IPS-18a (cell line): ENCODE measurements around the gene CCDC6.

Source experiments
- H3K27ac ChIP-seq: one replicate; pipeline ENCODE4 v1.5.1; 2013; ENCODE audit warnings: low read length
- H3K27me3 ChIP-seq: one replicate; pipeline ENCODE4 v1.6.1; 2013; ENCODE audit warnings: mild to moderate bottlenecking, low read length; ENCODE audit not compliant: control insufficient read depth, insufficient read depth
- H3K36me3 ChIP-seq: one replicate; pipeline ENCODE4 v1.6.1; 2013; ENCODE audit warnings: low read depth, low read length; ENCODE audit not compliant: control insufficient read depth
- H3K4me1 ChIP-seq: one replicate; pipeline ENCODE4 v1.6.1; 2013; ENCODE audit warnings: low read depth, low read length; ENCODE audit not compliant: control insufficient read depth
- H3K4me3 ChIP-seq: one replicate; pipeline ENCODE4 v1.5.1; 2013; ENCODE audit warnings: low read length
- H3K9ac ChIP-seq: one replicate; pipeline ENCODE4 v1.6.1; 2013; ENCODE audit warnings: mild to moderate bottlenecking, low read length, moderate library complexity
- H3K9me3 ChIP-seq: one replicate; pipeline ENCODE4 v1.6.1; 2013; ENCODE audit warnings: low read depth, low read length; ENCODE audit not compliant: control insufficient read depth

Gene CCDC6

GRCh38 chr10:59820471-59820870 is 85.9 kb downstream of the CCDC6 start:
- H3K4me1 ChIP-seq = peaks cover 3% of the 10 kb centered on the region
- H3K4me3 ChIP-seq = no peak overlapping the region
- peaks cover 5% of the 10 kb centered on the region for H3K36me3 ChIP-seq
- H3K27ac ChIP-seq = no peak overlapping the region
- H3K9me3 ChIP-seq = no peaks in the 10 kb centered on the region
- no peaks in the 10 kb centered on the region for H3K27me3 ChIP-seq
- H3K9ac ChIP-seq = no peak overlapping the region

GRCh38 chr10:59819683-59820082 is 86.7 kb downstream of the CCDC6 start:
- H3K4me1 ChIP-seq = peaks cover 3% of the 10 kb centered on the region
- no peak overlapping the region for H3K9ac ChIP-seq
- H3K36me3 ChIP-seq = peaks cover 5% of the 10 kb centered on the region
- H3K9me3 ChIP-seq = no peaks in the 10 kb centered on the region
- no peak overlapping the region for H3K27ac ChIP-seq
- no peaks in the 10 kb centered on the region for H3K27me3 ChIP-seq
- H3K4me3 ChIP-seq = no peak overlapping the region

- Histone ChIP-seq H3K9me3 (no peaks in the 10 kb centered on the region), H3K36me3 (peaks cover 6% of the 10 kb centered on the region), H3K4me1 (peaks cover 3% of the 10 kb centered on the region)
These were observed 87.1 kb downstream of the CCDC6 start for GRCh38 chr10:59819265-59819664.

DNA sequence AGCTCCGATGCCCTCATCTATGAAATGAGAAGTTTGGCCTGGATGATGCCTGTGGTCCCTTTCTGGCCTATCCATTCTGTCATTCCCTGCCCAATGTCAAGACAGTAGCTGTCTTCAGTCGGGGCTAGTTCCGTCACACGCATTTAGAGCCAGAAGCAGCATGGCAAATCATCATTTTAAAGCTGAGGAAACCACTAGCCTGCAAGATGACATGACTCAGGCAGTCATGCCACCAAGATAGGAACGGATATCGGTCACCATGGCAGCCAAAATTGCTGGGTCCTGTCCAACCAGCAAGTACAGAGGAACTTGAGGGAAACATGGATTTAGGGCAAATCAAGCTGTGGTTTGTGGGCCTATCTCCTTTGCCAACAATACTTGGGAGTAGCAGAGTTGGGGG is 88.6 kb downstream of the CCDC6 start:
- no peak overlapping the region for H3K9ac ChIP-seq
- H3K27me3 ChIP-seq = no peaks in the 10 kb centered on the region
- H3K4me3 ChIP-seq = no peak overlapping the region
- H3K9me3 ChIP-seq = no peaks in the 10 kb centered on the region
- H3K4me1 ChIP-seq = peaks cover 3% of the 10 kb centered on the region
- H3K27ac ChIP-seq = no peak overlapping the region
- H3K36me3 ChIP-seq = peaks cover 20% of the 10 kb centered on the region

More at GRCh38 chr10:59819265-59819664, 87.1 kb downstream of the CCDC6 start:
- no peak overlapping the region for H3K4me3 ChIP-seq
- no peak overlapping the region for H3K27ac ChIP-seq
- H3K27me3 ChIP-seq = no peaks in the 10 kb centered on the region
- H3K9ac ChIP-seq = no peak overlapping the region

DNA sequence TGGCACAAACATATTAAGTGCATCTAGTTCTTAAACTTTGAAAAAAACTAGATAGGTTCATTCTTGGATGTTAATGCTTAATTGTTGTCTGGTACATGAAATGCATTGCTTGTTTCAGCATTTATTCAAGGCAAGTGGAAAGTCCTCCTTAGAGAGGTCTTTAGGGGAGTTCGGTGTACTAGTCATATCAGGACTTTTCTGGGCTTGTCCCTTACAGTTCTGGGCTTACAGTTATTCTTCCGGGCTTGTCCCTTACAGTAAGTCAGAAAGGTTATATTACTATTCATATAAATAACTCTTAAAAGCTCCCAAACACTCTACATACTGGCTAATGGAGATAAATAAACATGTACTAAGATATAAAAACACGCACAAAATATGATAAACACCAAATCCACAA is 91.5 kb downstream of the CCDC6 start:
- Histone ChIP-seq H3K4me1 (peaks cover 1% of the 10 kb centered on the region), H3K4me3 (no peak overlapping the region), H3K27ac (no peak overlapping the region), H3K9me3 (no peaks in the 10 kb centered on the region), H3K9ac (no peak overlapping the region), H3K36me3 (peaks cover 47% of the 10 kb centered on the region), H3K27me3 (no peaks in the 10 kb centered on the region)

DNA sequence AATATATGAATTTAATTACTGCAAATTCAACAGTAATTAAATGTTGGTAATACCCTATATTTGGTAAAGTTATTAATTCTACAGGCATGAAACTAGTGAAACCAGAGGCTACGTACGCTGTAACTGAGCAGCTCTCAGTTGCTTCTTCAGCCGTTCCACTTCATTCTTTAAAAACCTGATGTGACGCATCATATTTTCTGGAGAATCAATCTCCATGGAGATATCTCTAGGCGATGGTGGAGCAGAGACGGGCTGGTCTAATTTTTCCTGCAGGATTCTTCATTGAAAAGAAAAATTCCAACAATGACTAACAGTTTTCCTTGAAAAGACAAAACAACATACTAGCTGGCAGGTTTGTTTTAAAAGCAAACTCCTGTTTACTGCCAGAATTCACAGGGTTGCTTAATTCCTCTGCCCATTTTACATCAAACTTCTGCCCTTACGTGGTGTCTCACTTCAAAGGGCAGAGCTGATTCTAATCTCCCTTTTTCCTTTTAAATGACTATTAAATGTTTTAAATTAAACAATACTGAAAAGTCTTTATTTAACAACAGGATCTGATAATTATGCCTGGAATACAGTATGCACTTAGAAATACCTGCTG is 93.7 kb downstream of the CCDC6 start:
- Histone ChIP-seq H3K27me3 (no peaks in the 10 kb centered on the region), H3K27ac (no peak overlapping the region), H3K36me3 (peaks cover 56% of the 10 kb centered on the region), H3K9ac (no peak overlapping the region), H3K9me3 (no peaks in the 10 kb centered on the region), H3K4me3 (no peak overlapping the region), H3K4me1 (peaks cover 10% of the 10 kb centered on the region)

- Histone ChIP-seq H3K9ac (no peak overlapping the region), H3K4me1 (peaks cover 10% of the 10 kb centered on the region), H3K36me3 (peaks cover 81% of the 10 kb centered on the region), H3K9me3 (no peaks in the 10 kb centered on the region), H3K4me3 (no peak overlapping the region), H3K27ac (no peak overlapping the region), H3K27me3 (no peaks in the 10 kb centered on the region)
These were observed 96.7 kb downstream of the CCDC6 start for GRCh38 chr10:59809644-59809974.

DNA sequence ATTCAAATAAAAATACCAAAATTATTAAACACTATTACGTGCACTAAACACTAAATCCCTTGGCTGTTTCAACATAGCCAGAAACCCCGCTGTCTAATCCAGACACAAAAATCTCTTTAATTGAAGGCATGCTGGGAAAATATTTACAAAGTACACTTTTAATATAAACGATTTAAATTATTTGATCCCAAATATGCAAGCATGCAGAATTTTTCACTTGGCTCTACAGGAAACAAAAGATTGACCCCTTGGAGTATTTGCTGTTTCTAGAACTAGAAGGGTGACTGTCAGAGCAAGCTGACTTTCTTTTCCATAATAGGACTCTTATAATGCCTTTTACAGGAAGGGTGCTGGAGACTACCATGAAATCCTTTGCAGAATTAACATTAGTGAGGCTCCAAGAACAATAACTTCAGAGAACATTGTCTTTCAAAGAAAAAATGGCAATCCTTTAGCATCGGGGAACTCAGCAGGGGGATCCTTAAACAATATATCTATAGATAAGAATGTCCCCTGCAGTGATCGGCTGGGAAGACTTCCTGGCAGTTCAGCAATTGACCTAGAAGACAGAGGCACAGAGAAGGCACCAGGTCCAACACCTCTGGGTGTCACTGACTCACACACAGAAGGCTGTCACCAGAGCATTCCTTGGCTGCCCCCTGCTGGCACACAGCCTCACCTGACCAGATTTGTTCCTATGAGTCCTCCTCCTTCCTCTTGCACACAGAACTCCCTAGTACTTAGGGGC is 97.3 kb downstream of the CCDC6 start:
- no peaks in the 10 kb centered on the region for H3K27me3 ChIP-seq
- no peaks in the 10 kb centered on the region for H3K9me3 ChIP-seq
- H3K4me1 ChIP-seq = peaks cover 10% of the 10 kb centered on the region
- H3K27ac ChIP-seq = no peak overlapping the region
- no peak overlapping the region for H3K4me3 ChIP-seq
- H3K9ac ChIP-seq = no peak overlapping the region
- peaks cover 83% of the 10 kb centered on the region for H3K36me3 ChIP-seq

GRCh38 chr10:59807629-59808620 is 98.4 kb downstream of the CCDC6 start:
- peaks cover 83% of the 10 kb centered on the region for H3K36me3 ChIP-seq
- H3K27ac ChIP-seq = no peak overlapping the region
- peaks cover 10% of the 10 kb centered on the region for H3K4me1 ChIP-seq
- H3K9me3 ChIP-seq = no peaks in the 10 kb centered on the region
- no peak overlapping the region for H3K9ac ChIP-seq
- H3K4me3 ChIP-seq = no peak overlapping the region
- no peaks in the 10 kb centered on the region for H3K27me3 ChIP-seq

DNA sequence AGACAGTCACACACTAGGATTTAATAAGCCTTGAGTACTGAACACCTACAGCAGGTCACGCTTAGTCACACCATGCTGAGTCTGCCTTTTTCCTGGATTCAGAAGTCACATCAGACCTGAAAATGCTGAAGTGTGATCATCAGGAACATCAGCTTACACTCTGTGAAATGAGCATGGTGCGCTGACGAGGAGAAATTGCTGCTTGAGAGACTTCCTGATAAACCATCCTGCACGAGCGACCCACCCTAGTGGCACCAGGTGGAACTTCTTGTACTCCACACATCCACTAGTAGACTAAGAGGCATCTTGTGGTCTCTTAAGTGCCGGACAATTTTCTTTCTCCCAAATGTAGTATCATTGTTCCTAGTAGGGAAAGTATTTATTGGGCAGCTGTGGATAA is 101.3 kb downstream of the CCDC6 start:
- Histone ChIP-seq H3K36me3 (peaks cover 73% of the 10 kb centered on the region), H3K9ac (no peak overlapping the region), H3K4me3 (no peak overlapping the region), H3K27me3 (no peaks in the 10 kb centered on the region), H3K9me3 (no peaks in the 10 kb centered on the region), H3K27ac (no peak overlapping the region), H3K4me1 (peaks cover 10% of the 10 kb centered on the region)

GRCh38 chr10:59804220-59804619 is 102.1 kb downstream of the CCDC6 start:
- Histone ChIP-seq H3K4me3 (no peak overlapping the region), H3K9ac (no peak overlapping the region), H3K9me3 (no peaks in the 10 kb centered on the region), H3K36me3 (peaks cover 68% of the 10 kb centered on the region), H3K4me1 (peaks cover 4% of the 10 kb centered on the region), H3K27me3 (no peaks in the 10 kb centered on the region), H3K27ac (no peak overlapping the region)
